AG09319 (cell line): Measurements from ENCODE around the gene SUPT20H.

Experiments
- DNase-seq: peaks from one replicate; pipeline ENCODE4 v3.0.0-alpha.2; 2010; ENCODE audit warnings: low read depth; ENCODE audit errors: extremely low read depth
- TF ChIP-seq, protein P1 (sequence below): IDR thresholded peaks from 2 replicates; pipeline ENCODE4 v1.5.1; 2011; ENCODE audit warnings: low read depth, mild to moderate bottlenecking, inconsistent platforms, low read length, moderate library complexity

SUPT20H gene

DNA sequence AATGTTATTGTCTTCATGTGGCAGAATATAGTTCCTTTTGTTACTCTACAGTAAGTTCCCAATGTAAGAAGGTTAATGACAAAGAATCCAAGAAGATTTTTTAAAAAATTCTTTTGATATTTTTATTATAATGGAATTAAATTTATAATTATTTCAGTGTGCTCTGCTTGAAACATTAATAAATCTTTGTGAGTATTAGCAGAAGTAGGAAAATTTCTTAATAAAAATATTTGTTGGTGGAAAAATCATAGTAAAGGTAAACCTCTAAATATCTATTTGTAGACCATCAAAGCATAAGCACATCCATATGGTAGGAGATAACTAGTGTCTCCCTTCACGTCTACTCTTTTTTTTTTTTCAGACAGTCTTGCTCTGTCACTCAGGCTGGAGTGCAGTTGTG is 41.7 kb upstream of the SUPT20H start:
- no peak for DNase-seq
- TF ChIP-seq, protein P1, sequence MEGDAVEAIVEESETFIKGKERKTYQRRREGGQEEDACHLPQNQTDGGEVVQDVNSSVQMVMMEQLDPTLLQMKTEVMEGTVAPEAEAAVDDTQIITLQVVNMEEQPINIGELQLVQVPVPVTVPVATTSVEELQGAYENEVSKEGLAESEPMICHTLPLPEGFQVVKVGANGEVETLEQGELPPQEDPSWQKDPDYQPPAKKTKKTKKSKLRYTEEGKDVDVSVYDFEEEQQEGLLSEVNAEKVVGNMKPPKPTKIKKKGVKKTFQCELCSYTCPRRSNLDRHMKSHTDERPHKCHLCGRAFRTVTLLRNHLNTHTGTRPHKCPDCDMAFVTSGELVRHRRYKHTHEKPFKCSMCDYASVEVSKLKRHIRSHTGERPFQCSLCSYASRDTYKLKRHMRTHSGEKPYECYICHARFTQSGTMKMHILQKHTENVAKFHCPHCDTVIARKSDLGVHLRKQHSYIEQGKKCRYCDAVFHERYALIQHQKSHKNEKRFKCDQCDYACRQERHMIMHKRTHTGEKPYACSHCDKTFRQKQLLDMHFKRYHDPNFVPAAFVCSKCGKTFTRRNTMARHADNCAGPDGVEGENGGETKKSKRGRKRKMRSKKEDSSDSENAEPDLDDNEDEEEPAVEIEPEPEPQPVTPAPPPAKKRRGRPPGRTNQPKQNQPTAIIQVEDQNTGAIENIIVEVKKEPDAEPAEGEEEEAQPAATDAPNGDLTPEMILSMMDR = no peak

DNA sequence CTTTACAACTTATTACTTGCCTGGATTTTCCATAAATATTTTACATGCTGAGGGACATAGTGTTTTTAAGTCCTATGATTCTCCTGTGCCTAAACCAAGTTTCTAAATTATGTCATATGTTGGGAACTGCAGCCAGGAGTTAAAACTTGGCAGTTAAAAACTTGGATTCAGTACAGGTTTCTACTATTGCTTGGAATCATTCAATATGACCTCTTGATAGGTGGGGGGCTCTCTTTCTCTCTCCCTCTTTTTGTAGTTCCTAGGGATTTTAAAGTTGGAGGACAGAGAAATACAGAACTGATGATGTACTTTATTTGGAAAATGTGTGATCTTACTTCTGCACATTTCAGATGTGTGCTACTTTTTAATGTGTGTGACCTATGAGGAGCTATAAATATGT is 41.2 kb upstream of the SUPT20H start:
- no peak for DNase-seq
- TF ChIP-seq, protein P1 = no peak

DNA sequence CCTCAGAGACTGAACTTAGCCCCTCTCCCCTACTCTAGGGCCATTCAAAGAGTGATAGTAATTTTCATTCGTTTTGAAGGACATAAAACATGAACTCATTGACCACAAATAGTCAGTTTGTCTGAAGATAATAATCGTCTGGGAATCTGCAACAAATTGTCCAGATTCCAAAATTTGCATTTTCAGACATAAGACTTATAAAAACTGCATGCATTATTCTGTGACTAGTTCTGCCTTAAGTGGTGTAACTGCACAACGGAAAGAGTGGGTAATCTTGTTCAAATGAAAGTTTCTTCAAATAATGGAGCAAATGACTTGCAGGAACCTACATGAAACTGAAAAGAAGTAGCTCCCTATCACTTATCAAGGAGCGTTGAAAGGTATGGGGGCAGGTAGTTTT is 37.6 kb upstream of the SUPT20H start:
- TF ChIP-seq, protein P1 = no peak
- no peak for DNase-seq

DNA sequence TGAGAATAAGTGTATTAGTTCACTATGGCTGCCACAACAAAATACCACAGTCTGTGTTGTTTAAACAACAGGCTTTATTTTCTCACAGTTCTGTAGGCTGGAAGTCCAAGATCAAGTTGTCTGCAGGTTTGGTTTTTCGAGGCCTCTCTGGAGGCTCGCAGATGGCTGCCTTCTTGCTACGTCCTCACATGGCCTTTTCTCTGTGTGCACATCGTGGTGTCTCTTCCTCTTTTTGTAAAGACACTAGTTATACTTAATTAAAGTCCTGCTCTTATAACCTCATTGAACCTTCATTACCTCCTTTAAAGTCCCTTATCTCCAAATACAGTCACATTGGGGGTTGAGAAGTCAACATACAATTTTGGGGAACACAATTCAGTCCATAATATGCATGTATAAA is 35.4 kb upstream of the SUPT20H start:
- TF ChIP-seq, protein P1 = no peak
- no peak for DNase-seq

DNA sequence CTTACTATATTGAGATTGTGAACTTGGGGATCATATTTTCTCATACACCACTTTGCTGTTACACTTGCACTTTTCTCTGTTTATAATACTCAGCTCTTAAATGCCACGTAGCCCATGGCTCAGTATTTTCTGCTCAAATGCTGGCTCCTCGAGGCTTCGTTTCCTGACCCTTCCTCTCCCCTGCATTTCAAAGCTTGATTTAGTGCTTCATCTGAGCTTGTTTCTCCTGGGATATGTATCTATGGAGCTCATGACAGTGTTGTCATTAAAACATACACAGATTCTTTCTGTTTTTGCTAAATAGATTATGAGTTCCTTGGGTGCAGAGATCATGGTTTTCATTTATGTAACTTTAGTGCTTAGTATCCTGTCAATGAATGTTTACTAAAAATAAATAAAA is 34.6 kb upstream of the SUPT20H start:
- TF ChIP-seq, protein P1 = no peak
- no peak for DNase-seq

DNA sequence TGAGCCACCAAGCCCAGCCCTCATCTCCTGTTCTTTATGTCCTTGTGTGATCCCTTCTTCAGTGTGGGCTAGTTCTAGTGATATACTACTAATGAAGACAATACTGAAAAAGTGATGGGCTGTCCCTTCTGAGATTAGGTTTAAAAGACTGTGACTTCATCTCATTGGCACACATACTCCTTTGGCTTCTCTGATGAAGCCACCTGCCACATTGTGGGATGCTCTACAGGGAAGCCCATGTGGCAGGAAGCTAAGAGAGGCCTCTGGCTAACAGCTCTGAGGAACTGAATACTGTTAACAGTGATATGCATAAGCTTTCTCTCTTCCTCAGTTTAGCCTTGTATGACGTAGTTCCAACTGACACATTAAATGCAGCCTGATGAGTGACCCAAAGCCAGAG is 32.3 kb upstream of the SUPT20H start:
- DNase-seq = no peak

DNA sequence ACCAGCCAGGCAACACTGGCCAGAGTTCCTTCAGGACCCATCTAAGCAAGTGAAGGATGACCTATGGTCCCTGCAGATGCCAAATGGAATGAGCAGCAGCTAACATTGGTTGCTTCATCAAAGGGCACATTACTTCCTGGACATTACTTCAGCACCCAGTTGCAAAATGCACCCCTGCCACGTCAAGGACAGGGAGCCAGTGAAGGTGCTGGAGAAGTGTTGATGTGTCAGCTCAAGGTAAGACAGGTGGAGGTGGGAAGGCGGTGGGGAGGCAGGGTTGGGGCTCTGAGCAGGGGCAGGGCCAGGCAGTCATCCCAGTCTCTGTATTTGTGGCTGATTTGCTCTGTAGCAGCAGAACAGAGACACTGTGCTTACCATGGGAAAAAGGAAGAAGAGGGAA is 31.4 kb upstream of the SUPT20H start:
- TF ChIP-seq, protein P1 = no peak
- no peak for DNase-seq

More for the DNA sequence above, 32.3 kb upstream of the SUPT20H start:
- TF ChIP-seq, protein P1 = no peak
